ENCODE data around the gene DRC1.

Gene DRC1

DNA sequence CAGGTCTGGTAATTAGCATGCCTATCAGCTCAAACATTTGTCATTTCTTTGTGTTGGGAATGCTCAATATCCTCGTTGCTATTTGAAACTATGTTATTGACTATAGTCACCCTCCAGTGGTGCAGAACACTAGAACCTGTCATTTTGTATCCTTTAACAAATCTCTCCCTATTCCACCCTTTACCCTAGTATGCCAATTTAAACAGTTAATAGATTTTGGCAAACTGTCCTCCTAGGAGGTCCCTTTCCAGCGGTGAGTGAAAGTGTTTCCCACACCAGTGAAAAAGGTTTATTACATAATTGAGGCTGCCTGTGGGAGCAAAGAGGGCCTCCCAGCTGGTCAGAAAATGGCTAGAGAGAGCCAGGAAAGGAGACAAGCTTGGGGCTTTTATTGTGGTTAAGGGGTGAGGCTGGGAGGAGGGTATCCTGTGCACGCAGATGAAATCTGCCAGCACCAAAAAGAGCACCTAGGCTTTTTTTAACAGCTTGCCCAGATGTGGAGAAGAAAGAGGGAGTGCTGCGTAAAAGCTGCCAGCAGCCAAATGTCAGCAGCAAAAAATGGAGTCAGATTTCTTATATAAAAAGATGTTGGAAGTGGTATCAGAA is 1.8 kb upstream of the DRC1 start:
- no peak for DNase-seq (ENCODE audit: low spot score)

DNA sequence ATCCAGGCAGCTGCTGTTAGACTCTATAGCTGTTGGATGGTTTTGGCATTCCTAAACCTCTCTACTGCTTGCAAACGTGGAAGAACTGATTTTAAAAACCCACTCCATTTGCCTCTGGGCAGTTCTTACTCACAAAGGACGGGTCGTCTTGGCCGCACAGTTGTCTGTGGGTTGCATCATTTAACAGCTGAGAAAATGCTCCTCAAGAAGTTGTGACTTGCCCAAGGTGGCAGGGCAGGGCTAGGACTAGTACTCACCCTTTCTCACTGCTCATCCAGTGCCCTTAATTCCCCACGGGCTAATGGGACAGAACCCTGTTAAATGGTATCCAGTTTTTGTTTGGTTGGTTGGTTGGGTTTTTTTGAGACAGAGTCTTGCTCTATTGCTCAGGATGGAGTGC is 997 bp upstream of the DRC1 start:
- DNase-seq (ENCODE audit: low spot score): no peak

DNA sequence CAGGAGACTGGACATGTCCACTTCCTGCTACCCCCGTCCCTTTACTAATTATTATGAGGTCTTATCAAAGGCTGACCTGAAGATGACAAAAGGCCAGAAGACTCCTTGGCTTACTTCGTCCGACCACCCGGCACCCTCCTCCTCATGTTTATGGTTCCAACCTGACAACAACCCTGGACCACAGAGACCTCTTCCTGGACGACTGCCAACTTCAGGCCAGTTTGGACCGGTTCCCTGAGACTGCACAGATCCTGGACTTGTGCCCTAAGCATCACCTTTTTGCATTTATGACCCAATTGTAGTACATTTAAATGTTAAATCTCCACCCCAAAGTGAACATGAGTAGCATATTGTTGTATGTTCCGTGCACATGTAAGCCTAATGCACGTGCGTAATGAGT is 5.8 kb downstream of the DRC1 start:
- DNase-seq (ENCODE audit: low spot score): no peak

DNA sequence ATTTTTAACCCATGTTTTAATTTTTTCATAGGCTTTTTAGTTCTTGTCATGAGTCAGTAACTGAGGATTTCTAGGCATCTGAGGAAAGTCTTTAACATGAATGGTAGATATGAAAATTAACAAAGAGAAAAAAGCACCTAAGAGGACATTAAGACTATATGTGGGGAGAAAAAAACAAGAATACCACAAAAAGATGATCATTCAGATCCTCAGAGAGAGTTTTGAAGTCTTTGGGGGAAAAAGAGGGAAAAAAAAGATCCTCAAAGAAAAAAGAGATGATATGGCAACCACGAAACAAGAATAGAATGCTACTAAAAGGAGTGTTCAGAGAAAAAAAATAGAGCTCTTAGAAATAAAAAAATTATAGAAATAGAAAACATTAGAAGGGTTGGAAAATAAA is 8.1 kb downstream of the DRC1 start:
- DNase-seq (ENCODE audit: low spot score): no peak

DNA sequence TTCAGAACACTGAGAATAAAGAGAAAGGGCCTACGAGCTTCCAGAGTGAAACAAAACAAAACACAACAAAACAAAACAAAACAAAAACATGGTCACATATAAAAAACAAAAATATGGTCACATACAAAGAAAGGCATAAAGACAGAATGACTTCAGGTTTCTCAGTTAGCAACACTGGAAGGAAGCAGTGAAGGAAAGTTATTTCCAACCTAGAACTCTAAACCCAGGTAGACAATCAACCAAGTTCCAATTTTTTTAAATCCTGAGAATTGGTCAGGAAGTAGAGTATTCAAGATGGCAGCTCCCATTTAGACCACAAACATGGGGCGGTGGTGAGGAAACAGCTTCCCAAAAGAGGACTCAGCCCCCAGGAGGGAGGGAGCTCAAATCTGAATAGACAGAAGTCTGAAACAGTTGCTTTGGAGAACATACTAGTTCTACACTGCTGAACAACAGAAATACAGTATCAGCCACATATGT is 9.1 kb downstream of the DRC1 start:
- no peak for DNase-seq (ENCODE audit: low spot score)

DNA sequence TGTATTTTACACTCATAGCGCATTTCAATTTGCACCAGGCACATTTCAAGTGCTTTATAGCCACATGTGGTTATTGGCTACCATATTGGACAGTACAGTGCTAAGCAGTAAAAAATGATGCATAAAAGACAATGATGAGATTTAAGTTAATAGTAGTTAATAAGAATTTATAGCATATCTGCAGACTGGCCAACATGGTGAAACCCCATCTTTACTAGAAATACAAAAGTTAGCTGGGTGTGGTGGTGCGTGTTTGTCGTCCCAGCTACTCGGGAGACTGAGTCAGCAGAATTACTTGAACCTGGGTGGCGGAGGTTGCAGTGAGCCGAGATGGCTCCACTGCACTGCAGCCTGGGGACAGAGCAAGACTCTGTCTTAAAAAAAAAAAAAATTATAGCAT is 9.7 kb downstream of the DRC1 start:
- DNase-seq (ENCODE audit: low spot score): no peak

DNA sequence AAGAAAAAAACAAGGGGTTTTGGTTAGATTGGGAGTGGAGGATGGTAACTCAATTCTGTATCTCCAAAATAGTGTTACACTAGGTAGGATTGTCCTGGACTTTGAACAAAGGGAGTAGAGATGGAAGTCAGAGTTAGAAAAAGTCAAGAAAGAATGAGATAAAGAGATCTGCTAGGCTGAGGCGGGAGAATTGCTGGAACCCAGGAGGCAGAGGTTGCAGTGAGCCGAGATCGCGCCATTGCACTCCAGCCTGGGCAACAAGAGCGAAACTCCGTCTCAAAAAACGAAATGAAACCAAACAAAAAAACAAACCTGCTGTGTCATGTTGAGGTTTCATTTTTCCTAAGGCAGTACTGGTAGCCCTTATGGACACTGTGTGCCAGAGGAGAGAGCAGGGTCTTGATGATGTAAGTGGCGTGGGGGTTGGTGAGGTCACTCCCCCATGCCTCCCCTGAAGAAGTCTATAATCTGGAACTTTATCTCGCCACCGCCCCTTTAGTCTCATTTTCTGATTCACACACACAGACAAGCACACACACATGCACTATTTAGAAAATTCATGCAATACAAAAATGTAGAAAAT is 10.5 kb downstream of the DRC1 start:
- DNase-seq (ENCODE audit: low spot score): no peak

DNA sequence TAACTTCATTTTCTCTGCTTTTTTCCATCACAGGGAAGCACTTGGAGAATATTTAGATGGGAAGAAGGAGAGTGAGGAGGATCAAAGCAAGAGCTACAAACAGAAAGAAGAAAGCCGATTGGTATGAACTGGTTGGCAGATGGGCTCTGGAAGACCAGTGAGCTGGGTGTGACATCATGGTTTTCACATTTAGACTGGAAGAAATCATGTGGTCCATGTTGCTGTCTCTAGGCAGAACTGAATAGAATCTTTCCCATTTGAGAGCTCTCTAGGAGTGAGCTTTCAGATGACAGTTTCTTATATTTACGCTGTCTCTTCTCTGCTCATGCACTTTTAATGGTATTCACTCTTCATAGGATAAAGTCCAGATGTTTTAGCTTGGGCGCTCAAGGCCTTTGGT is 12.6 kb downstream of the DRC1 start:
- DNase-seq (ENCODE audit: low spot score): no peak

DNA sequence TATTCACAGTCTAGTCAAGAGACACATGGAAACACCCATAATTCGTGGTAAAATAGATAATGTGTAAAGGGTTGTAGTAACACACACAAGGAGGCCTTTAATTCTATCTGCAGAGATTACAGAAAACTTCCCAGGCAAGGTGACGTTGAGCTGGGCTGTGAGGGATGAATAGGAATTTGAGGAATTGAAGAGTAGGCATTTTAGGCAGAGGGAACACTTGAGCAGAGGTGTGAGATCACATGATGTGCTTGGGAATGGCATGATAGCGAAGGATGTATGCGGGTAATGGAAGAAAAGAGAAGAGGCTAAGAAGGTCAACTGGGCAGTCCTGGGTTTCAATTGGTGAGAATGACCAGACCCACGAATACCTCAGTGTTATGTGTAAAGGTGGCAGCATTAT is 20.2 kb downstream of the DRC1 start:
- DNase-seq (ENCODE audit: low spot score): no peak

DNA sequence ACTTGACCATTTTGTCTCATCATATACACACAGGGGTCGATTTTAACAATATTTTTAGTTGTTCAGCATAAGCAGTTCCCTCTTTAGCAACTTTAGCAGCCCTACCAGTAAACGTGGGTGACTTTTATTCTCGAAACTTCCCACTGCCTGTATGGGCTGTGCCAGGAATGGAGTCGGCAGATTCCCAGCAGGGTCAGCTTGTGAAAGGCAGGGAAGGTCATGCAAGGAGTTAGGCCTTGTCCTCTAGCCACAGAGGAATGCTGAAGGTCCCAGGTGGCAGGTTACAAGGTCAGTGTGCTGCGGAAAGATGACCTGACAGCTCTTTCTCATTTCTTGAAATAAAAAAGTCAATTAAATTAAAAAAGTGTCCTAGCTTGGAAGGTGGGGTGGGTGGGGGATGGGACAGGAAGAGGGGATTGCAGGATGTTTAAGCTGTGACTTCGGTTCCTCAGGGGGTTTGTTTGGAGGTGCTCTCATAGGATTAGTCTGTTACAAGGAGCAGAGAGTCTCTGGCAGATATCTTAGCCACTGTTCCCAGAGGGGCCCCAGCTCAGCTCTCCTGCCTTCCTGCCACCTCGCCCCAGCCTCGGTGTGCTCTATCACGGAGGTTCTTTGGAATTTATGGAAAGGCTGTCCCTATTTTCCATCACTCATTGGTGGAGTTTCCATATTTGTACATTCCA is 21.4 kb downstream of the DRC1 start:
- DNase-seq (ENCODE audit: low spot score): no peak

DNA sequence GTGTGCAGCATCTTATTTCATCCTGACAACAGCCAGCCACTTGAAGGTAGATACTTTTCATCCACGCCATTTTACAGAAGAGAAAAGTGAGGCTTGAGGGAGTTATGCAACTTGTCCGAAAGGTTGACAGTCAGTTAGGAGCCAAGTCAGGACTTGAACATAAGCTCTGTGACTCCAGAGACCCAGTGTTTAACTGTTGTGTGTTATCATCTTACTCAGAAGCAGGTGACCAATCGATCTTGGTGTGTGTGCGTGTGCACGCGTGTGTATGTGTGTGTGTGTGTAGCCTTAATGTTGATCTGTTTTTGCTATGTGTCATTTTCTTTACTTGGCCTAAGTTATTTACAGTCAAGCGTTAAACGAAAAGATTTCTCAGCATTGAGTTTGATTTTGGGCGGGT is 22.0 kb downstream of the DRC1 start:
- DNase-seq (ENCODE audit: low spot score): no peak

DNA sequence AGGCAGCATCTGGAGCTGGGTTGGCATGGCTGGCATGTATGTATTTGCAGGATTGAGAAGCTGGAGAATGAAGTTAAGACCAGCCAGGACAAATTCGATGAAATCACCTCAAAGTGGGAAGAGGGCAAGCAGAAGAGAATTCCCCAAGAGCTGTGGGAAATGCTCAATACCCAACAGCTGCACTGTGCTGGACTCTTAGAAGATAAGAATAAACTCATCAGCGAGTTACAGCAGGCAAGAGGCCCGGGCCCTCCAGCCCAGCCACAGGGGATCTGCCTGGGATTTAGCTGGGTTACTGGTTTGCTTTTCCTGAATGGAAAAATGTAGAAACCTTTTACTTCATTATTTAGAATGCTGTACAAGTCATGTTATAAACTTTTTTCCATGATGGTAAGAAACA is 22.5 kb downstream of the DRC1 start:
- DNase-seq (ENCODE audit: low spot score): no peak

DNA sequence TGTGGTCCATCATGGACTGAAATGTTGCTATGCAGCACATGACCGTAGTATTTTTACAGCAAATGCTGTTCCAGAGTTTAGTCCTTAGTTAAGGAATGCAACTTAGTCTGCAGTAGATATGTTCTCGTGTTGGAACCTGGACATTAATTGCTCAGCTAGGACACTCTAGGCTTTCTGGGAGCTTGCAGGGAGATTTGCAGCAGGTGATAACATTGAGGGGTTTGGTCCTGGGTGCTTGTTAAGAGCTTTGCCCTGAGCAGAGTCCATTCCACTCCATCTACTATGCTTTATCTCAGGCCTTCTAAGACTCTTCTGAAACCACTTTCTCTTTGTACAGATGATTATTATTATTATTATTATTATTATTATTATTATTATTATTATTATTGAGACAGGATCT is 27.1 kb downstream of the DRC1 start:
- DNase-seq (ENCODE audit: low spot score): no peak

DNA sequence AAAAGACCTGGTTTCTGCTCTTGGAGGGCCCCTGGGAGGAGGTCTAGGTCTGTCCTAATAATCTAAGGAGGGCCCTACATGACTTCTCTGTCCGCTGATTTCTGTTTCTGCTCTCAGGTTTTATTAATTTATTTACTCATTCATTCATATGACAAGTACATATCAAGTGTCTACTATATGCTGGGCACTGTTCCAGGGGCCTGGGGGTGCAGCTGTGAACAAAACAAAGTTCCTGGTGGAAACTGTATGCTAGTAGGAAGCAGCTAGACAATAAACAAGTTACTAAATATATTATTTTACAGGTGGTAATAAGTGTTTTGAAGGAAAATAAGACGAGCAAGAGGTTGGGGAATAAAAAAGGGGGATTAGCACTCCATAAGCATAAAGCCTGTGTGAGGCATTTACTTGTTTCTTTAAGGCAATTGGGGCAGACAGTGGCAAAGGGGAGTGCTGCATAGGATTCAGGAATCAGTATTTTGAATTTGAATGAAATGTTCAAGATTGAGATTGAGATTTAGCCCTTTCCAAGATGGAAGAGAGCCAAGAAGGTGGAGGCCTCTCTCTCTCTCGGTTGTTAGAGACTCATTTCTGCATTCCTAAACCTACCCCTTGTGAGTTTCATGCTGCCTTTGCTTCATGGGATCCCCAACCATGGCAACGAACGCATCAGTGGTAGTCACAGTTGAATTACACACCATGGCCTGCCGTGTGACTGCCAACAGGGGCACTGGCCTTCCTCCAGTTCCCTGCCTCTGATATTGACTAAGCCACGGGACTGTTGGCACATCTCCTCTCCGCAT is 28.3 kb downstream of the DRC1 start:
- no peak for DNase-seq (ENCODE audit: low spot score)

DNA sequence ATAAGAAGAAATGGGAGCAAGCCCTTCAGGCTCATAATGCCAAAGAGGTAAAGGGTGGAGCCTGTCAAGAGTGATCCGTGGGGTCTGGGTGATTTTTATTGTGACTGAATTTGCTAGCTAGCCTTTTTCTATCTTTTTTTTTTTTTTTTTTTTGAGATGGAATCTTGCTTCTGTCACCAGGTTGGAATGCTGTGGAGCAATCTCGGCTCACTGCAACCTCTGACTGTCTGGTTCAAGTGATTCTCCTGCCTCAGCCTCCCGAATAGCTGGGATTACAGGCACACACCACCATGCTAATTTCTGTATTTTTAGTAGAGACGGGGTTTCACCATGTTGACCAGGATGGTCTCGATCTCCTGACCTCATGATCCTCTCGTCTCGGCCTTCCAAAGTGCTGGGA is 29.1 kb downstream of the DRC1 start:
- no peak for DNase-seq (ENCODE audit: low spot score)

DNA sequence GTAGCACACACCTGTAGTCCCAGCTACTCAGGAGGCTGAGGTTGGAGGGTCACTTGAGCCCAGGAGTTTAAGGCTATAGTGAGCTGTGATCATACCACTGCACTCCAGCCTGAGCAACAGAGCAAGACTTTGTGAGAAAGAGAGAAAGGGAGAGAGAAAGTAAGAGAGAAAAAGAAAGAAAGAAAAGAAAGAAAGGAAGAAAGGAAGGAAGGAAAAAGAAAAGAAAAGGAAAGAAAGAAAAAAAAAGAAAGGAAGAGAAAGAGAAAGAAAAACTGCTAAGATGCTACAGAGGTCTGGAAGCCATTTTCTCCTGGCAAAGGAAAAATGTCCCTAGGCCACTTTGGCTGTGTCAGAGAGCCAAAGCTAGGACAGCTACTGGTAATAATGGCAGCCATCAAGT is 30.6 kb downstream of the DRC1 start:
- DNase-seq (ENCODE audit: low spot score): no peak

DNA sequence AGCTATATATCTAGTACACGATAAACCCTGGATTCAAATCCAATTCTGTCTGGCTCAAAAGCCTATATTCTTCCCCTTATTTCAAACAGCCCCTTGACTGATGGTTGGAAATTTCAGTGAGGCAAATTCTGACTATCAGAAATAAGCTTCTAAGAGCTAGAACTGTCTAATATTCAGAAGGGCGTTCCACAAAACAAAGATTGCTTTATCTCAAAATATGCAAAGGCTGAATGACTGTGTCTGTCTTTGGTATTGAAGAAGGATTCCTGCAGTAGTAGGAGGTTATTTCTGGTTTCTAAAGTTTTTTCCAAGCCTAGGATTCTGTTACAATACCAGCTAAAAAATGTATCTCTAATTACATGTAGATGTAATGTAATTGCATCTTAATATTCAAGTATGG is 31.1 kb downstream of the DRC1 start:
- no peak for DNase-seq (ENCODE audit: low spot score)

DNA sequence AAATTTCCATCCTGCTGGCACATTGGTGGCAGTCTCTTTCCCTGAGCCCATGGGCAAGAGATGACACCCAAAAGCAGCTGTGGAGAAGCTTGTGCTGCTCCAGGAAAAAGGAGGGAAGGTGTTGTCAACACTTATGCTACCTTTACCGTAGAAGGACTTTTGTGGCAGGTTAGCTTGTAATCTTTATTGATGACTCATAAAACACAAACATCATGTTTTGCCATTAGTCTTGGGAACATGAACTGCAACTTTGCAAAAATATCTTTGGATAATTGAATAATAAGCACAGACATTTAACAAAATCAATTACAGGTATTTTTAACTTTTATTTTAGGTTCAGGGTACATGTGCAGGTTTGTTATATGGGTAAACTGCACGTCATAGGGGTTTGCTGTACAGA is 33.4 kb downstream of the DRC1 start:
- DNase-seq (ENCODE audit: low spot score): no peak

DNA sequence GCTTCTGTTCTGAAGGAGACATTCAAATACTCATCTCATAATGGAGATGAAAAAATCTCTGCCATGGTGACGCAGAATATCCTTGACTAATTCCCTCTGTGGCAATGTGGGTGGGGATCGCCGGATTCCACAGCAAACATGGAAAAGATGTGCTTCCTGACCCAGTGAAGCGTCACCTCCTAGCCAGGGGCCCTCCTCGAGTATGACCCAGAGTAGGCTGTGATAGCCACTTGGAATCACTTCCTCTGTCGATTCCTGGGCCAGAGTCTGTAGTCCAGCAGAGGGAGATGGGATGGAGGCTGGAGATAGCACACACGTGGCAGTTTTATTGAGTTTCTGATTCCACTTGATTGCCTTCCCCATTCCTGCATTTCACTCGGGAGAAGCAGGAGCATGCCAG is 36.8 kb downstream of the DRC1 start:
- DNase-seq (ENCODE audit: low spot score): no peak

DNA sequence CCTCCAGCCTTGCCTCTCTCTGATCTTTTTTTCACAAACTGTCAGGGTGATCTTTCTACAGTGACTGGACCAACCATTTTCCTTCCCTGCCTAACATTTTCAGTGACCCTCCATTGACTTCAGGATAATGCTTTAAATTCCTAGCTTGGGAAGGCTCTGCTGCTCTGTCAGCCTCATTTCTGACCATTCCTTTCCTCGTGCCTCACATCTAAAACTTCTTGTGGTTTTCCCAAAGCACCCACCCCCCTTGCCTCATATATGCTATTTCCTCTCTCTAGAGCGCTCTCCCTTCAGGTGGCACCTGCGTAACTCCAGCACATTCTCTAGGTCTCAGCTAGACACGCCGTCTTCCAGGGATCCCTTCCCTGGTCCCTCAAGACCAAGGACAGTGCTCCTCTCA is 37.2 kb downstream of the DRC1 start:
- DNase-seq (ENCODE audit: low spot score): no peak

DNA sequence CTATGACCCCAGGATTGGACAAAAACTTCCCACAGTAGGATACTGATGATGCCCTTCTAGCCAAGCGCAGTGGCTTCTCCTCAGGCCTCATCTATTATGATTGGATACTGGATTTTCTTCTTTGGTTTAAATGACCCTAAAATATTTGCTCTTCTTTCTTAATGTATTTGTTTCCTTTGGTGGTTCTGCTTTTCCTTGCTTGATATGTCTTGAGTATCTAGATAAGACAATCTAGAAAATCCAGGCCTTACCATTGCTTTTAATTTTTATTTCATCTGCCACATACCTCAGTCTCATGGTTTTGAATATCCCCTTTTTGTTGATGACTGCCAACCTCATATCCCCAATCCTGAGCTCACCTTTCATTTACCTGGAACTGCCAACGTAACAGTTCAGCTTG is 40.6 kb downstream of the DRC1 start:
- no peak for DNase-seq (ENCODE audit: low spot score)

DNA sequence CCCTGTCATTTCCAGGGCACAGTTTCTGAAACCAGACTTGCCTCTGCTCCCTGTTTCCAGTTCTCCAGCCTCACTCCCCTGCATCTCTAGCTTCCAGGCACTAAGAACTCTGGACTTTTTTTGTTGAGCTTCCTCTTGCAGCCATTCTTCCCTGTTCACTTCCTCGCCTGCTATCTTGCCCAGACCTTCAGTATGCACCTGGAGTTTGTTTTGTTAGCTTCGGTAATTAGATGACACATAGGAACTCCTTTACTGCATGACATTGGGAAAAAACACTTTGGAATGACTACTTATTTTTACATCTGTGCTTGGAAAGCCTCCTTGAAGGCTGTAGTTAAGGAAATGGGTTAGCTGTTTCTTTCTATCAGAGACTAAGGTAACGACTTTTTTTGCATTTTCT is 41.0 kb downstream of the DRC1 start:
- DNase-seq (ENCODE audit: low spot score): no peak

DNA sequence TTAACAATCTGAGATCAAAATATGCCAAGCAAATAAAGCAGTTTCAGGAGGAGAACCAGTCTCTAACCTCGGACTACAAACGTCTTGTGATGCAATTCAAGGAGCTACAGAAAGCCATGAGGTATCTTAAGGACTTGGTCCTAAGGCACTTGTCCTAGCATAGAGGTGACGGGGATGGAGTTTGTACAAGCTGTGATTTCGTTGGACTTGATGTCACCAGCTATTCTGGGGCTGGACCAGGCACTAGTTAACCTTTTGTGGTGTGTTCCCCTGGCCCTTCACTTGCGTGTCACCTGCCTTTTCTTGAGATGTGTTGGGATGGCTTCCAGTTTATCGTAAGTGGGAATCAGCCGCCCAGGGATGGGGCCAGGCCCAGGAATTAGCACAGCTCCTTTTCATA is 42.5 kb downstream of the DRC1 start:
- DNase-seq (ENCODE audit: low spot score): no peak

All from left forelimb (tissue), 1 donor.